GM23248 (cell line): Measurements from ENCODE around the gene KCNIP3. TPM values are rescaled to one million over a fixed set of nuclear protein-coding genes. Genes with fewer than 3 reads are reported as not detected.
A peak's percentile ranks its signal among the peaks of the same experiment; 100 is the strongest.

Experiments
- DNase-seq: peaks from one replicate; pipeline ENCODE4 v3.0.0-alpha.2; 2015
- H2AFZ ChIP-seq: fragments of 200-600 bp; sonication (generic); 2 replicates; pipeline ENCODE4 v1.6.1; 2016; ENCODE audit warnings: antibody characterized with exemption
- H3F3A ChIP-seq: fragments of 200-600 bp; sonication (generic); 2 replicates; pipeline ENCODE4 v1.6.1; 2016; ENCODE audit warnings: mild to moderate bottlenecking, antibody characterized with exemption, mixed run types; ENCODE audit not compliant: insufficient read depth
- H3K27ac ChIP-seq: fragments of 200-600 bp; sonication (generic); 2 replicates; pipeline ENCODE4 v1.5.1; 2016; ENCODE audit warnings: mild to moderate bottlenecking
- H3K27me3 ChIP-seq: fragments of 200-600 bp; sonication (generic); replicated peaks from 2 replicates; pipeline ENCODE4 v1.6.1; 2016; ENCODE audit warnings: mild to moderate bottlenecking; ENCODE audit not compliant: insufficient read depth
- H3K36me3 ChIP-seq: fragments of 200-600 bp; sonication (generic); 2 replicates; pipeline ENCODE4 v1.6.1; 2016; ENCODE audit warnings: low read depth, mild to moderate bottlenecking
- H3K4me1 ChIP-seq: fragments of 200-600 bp; sonication (generic); 2 replicates; pipeline ENCODE4 v1.6.1; 2016; ENCODE audit warnings: mild to moderate bottlenecking; ENCODE audit not compliant: insufficient read depth
- H3K4me2 ChIP-seq: fragments of 200-600 bp; sonication (generic); one replicate; pipeline ENCODE4 v1.6.1; 2016; ENCODE audit warnings: mild to moderate bottlenecking; ENCODE audit not compliant: unreplicated experiment
- H3K4me3 ChIP-seq: fragments of 200-600 bp; sonication (generic); 2 replicates; pipeline ENCODE4 v1.5.1; 2016; ENCODE audit warnings: mild to moderate bottlenecking
- H3K79me2 ChIP-seq: fragments of 200-600 bp; sonication (generic); 2 replicates; pipeline ENCODE4 v1.6.1; 2016; ENCODE audit warnings: mild to moderate bottlenecking; ENCODE audit not compliant: insufficient read depth
- H3K9ac ChIP-seq: fragments of 200-600 bp; sonication (generic); 2 replicates; pipeline ENCODE4 v1.6.1; 2016; ENCODE audit warnings: mild to moderate bottlenecking
- H3K9me2 ChIP-seq: fragments of 200-600 bp; sonication (generic); 2 replicates; pipeline ENCODE4 v1.6.1; 2016; ENCODE audit warnings: mixed run types, mild to moderate bottlenecking, moderate library complexity; ENCODE audit not compliant: insufficient read depth
- H3K9me3 ChIP-seq: fragments of 200-600 bp; sonication (generic); one replicate; pipeline ENCODE4 v1.6.1; 2017; ENCODE audit warnings: low read depth
- H4K20me1 ChIP-seq: fragments of 200-600 bp; sonication (generic); 2 replicates; pipeline ENCODE4 v1.6.0; 2016; ENCODE audit not compliant: insufficient read depth
- EZH2 ChIP-seq: fragments of 200-600 bp; sonication (generic); IDR thresholded peaks from 2 replicates; pipeline ENCODE4 v1.6.1; 2018; ENCODE audit warnings: antibody characterized with exemption, mild to moderate bottlenecking; ENCODE audit not compliant: insufficient read depth, poor library complexity, severe bottlenecking
- EZH2phosphoT487 ChIP-seq: fragments of 200-600 bp; sonication (generic); IDR thresholded peaks from 2 replicates; pipeline ENCODE4 v1.6.1; 2018; ENCODE audit warnings: antibody characterized with exemption, moderate library complexity, mild to moderate bottlenecking, low read depth; ENCODE audit not compliant: insufficient read depth
- WGBS, 2 experiments: methylation state at CpG; one replicate each; pipeline ENCODE4 v1.1.6; 2015 to 2017; ENCODE audit warnings: low lambda C conversion rate in 2 of 2, low coverage in 1 of 2; ENCODE audit errors: missing lambda C conversion rate in 2 of 2; 5-methylcytosine and 5-hydroxymethylcytosine counted together
- in situ Hi-C: fragments of 300-500 bp; cut with MboI; formaldehyde crosslinking; loops from 2 replicates; pipeline ENCODE4 v1.15.0; 2020
- polyA plus RNA-seq: library from polyadenylated mRNA; unstranded; fragments of >200 nt; fragmentation: Nextera tagmentation; extraction: Ambion mirVana; gene quantifications from 2 replicates; pipeline ENCODE4 v1.2.1, GENCODE V29; 2016
- total RNA-seq: library from RNA; depleted of rRNA; stranded (reverse); fragments of >200 nt; shearing (Covaris generic); gene quantifications from 2 replicates; pipeline ENCODE4 v1.2.3, GENCODE V29; 2014

The KCNIP3 gene
- total and polyA plus RNA-seq, 2 experiments from 2014 or later, result 3.7 to 10.7 TPM

DNA sequence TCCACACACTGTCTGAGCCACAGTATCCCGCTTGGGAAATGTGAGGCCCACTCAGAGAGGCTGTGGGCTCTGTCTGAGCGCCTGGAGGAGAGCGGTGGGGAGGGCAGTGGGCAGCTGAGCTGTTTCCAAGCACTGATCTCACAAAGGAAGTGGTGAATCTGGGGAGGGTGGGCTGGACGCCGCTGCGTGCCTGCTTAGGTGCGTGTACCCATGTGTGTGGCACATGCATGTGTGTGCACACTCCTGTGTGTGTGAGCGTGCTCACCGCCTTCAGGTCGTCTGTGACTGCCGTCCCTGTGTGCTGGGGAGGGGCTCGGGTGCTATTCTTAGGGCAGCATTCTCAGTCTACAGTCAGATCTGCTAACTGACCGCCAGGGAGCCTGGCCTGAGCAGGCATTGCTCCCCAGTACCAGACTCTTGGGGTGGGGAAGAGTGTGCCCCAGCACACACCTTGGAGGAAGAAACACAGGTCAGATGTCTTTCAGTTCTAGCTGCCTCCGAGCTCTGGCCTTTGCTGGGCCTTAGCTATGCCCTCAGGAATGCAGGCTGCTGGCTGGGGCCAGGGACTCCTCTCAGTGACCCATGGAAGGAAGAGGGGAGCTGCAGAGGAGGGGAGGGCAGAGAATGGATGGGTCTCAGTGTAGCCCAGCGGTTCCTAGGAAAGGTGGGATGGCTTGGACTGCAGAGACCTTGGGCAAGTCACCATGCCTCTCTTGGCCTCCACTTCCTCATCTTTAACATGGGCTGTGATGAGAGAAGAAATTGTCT lies 31.4 kb downstream of the KCNIP3 start:
- in situ Hi-C loops, result no loop called here
- Histone ChIP-seq H3K36me3 (no peaks in the 10 kb centered on the region), H3K4me3 (no peak overlapping the region), H3K27ac (no peak overlapping the region), H3K79me2 (no peaks in the 10 kb centered on the region), H3K4me2 (no peak overlapping the region), H3K4me1 (peaks cover 4% of the 10 kb centered on the region; the same call in 1 of the 2 replicates), H4K20me1 (no peaks in the 10 kb centered on the region), H3K27me3 (no peaks in the 10 kb centered on the region), H3K9me2 (no peaks in the 10 kb centered on the region), H3F3A (no peaks in the 10 kb centered on the region), H3K9ac (no peak overlapping the region), H2AFZ (no peak overlapping the region), H3K9me3 (no peaks in the 10 kb centered on the region)
- 71 to 77% methylated on average over 15 of the region's 15 CpGs for WGBS, 2 experiments
- TF ChIP-seq EZH2 (no peak), EZH2phosphoT487 (no peak)
- peak; percentile 55 for DNase-seq

DNA sequence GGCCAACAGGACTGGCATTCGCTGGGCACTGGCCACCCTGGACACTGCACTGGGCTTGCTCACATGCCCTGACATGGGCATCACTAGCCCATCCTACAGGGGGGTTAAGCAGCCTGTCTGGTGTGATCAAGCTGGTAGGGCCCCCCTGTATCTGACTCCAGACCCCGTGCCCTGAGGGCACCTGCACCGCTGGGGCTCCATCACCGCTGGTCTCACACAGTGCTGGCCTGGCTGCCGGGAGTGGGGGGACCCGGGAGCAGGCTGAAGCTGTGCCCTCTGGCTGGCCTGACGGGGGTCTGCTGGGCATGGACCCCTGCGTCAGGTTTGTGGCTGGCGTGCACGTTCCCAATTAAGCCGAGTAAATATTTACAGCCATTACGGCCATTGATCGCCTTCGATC lies 32.3 kb downstream of the KCNIP3 start:
- Histone ChIP-seq H3K9ac (no peak overlapping the region), H3K4me1 (peaks cover 10% of the 10 kb centered on the region), H3K9me3 (no peaks in the 10 kb centered on the region), H3F3A (peaks cover 2% of the 10 kb centered on the region; the same call in 1 of the 2 replicates), H3K36me3 (no peaks in the 10 kb centered on the region), H3K27me3 (no peaks in the 10 kb centered on the region), H3K9me2 (no peaks in the 10 kb centered on the region), H3K27ac (no peak overlapping the region), H3K4me2 (no peak overlapping the region), H4K20me1 (no peaks in the 10 kb centered on the region), H3K79me2 (no peaks in the 10 kb centered on the region), H3K4me3 (no peak overlapping the region), H2AFZ (no peak overlapping the region)
- in situ Hi-C loops, result no loop called here
- no peak for DNase-seq
- WGBS, 2 experiments, result 84 to 91% methylated on average over 14 of the region's 14 CpGs
- TF ChIP-seq EZH2phosphoT487, result no peak
- no peak for TF ChIP-seq EZH2

DNA sequence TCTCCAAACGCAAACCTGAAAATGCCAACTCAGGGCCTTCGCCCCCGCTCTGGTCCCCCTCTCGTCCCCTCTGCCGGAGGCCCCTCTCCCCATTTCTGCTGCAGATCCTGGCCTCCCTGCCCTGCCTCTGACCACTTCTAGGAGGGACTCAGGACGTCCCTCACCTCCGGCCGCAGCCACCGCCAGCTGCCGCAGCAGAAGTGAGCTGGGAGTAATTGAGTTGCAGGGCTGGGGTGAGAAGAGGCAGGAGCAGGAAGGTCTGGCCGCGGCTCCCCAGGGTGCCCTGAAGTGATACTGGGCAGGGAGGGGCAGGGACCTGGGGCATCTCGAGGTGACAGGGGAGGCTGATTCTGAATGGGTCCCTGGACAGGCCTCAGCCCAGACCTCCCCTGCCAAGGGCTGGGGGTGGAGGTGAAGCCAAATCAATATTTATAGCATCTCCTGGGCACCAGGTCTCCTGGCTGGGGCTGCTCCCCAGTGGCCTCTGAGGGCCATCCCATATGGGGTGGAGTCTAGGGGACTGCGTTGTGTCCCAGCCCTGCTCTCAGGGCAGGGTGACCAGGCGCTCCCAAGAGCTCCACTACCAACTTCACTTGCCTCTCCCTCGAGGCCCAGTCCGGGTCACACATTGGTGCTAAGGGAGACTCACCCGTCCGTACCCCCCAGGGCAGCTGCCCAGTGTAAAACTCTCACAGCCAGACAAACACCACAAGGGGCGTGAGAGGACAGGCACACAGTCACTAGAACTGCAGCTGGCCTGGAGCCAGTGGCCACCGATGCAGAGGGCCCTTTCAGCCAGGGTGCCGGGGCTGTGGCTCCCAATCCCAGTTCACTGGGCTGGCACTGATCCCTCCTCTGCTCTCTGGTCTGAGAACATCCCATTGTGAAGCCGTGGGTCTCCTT lies 33.0 kb downstream of the KCNIP3 start:
- H3F3A ChIP-seq, result peaks cover 10% of the 10 kb centered on the region
- TF ChIP-seq EZH2phosphoT487 (no peak), EZH2 (no peak)
- WGBS, 2 experiments, result 77 to 81% methylated on average over 23 of the region's 23 CpGs
- no peak overlapping the region for H3K27ac ChIP-seq
- in situ Hi-C loops, result no loop called here
- peaks cover 14% of the 10 kb centered on the region for H3K4me1 ChIP-seq
- no peaks in the 10 kb centered on the region for H3K36me3 ChIP-seq
- no peaks in the 10 kb centered on the region for H3K27me3 ChIP-seq
- no peak overlapping the region for H3K4me2 ChIP-seq
- no peak overlapping the region for H3K9ac ChIP-seq
- no peaks in the 10 kb centered on the region for H3K9me2 ChIP-seq
- H3K9me3 ChIP-seq, result no peaks in the 10 kb centered on the region
- no peak overlapping the region for H3K4me3 ChIP-seq
- DNase-seq, result no peak
- H3K79me2 ChIP-seq, result no peaks in the 10 kb centered on the region
- H4K20me1 ChIP-seq, result no peaks in the 10 kb centered on the region
- no peak overlapping the region for H2AFZ ChIP-seq

DNA sequence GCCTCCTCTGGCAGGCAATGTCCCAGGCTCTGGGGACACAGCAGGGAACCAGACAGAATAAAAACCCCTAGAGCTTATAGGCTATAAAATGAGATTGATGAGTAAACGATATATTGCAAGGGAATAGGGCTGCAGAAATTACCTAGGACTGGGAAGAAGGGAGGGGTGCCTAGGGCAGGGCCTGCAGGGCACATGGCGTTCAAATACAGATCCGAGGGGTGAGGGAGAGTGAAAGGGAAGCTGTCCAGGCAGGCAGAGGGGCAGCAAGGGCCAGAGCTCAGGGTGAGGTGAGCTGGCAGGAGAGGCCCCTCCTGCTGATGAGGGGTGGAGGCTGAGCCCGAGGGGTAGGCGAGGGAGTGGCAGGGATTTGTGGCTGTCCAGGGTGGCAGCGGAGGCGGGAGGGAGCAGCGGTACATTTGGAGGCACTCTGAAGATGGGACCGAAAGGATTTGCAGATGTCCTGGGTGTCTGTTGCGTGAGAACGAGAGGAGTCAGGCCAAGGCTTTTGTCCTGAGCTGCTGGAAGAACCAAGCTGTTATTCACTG lies 33.7 kb downstream of the KCNIP3 start:
- no peaks in the 10 kb centered on the region for H3K27me3 ChIP-seq
- H3K79me2 ChIP-seq, result no peaks in the 10 kb centered on the region
- no peaks in the 10 kb centered on the region for H3K9me3 ChIP-seq
- no peaks in the 10 kb centered on the region for H4K20me1 ChIP-seq
- in situ Hi-C loops, result no loop called here
- no peaks in the 10 kb centered on the region for H3K36me3 ChIP-seq
- no peak for DNase-seq
- H3K4me2 ChIP-seq, result no peak overlapping the region
- no peak overlapping the region for H2AFZ ChIP-seq
- H3K4me3 ChIP-seq, result no peak overlapping the region
- TF ChIP-seq EZH2 (no peak), EZH2phosphoT487 (no peak)
- H3K4me1 ChIP-seq, result peaks cover 14% of the 10 kb centered on the region
- WGBS, 2 experiments, result 91 to 94% methylated on average over 11 of the region's 11 CpGs
- peaks cover 16% of the 10 kb centered on the region for H3F3A ChIP-seq
- H3K27ac ChIP-seq, result no peak overlapping the region
- no peaks in the 10 kb centered on the region for H3K9me2 ChIP-seq
- H3K9ac ChIP-seq, result no peak overlapping the region
